ENCODE data around the gene ACOXL.

Gene ACOXL

GRCh38 chr2:111046670-111047069 lies 314.3 kb downstream of the ACOXL start:
- H3K4me1 ChIP-seq (ENCODE audit: control insufficient read depth, insufficient read depth, low read length), result peaks cover 16% of the 10 kb centered on the region
- ChIA-PET POLR2A (no interaction called here), CTCF (no interaction called here)

GRCh38 chr2:111048856-111049768 lies 316.7 kb downstream of the ACOXL start:
- CTCF ChIA-PET, result no interaction called here
- H3K27ac ChIP-seq (ENCODE audit: extremely low read depth, low read depth, low read length), result peak overlapping the region; percentile 34; the same call in 1 of the 2 replicates
- TF ChIP-seq ZBTB44 (tag by site-specific recombination; IDR thresholded peaks at IDR 0.05) (no peak), EGR2 (tag by site-specific recombination; IDR thresholded peaks at IDR 0.05; ENCODE audit: low read depth) (peak; percentile 11; the same call in 1 of the 2 replicates), ZNF391 (tag by site-specific recombination; IDR thresholded peaks at IDR 0.05; ENCODE audit: borderline replicate concordance, low read depth) (no peak), PRDM4 (tag by site-specific recombination; IDR thresholded peaks at IDR 0.05) (peak; percentile 33; the same call in 1 of the 2 replicates), ZBTB8A (tag by site-specific recombination; IDR thresholded peaks at IDR 0.05) (no peak), ZNF175 (tag by site-specific recombination; IDR thresholded peaks at IDR 0.05) (no peak), ZNF585B (tag by site-specific recombination; IDR thresholded peaks at IDR 0.05) (no peak), ZNF155 (tag by site-specific recombination; IDR thresholded peaks at IDR 0.05) (no peak), ZNF223 (tag by site-specific recombination; IDR thresholded peaks at IDR 0.05) (no peak)
- TF ChIP-seq, protein P1, sequence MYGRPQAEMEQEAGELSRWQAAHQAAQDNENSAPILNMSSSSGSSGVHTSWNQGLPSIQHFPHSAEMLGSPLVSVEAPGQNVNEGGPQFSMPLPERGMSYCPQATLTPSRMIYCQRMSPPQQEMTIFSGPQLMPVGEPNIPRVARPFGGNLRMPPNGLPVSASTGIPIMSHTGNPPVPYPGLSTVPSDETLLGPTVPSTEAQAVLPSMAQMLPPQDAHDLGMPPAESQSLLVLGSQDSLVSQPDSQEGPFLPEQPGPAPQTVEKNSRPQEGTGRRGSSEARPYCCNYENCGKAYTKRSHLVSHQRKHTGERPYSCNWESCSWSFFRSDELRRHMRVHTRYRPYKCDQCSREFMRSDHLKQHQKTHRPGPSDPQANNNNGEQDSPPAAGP (tag by site-specific recombination; IDR thresholded peaks at IDR 0.05), result no peak

More at GRCh38 chr2:111046670-111047069, 314.3 kb downstream of the ACOXL start:
- Histone ChIP-seq H3K27ac (ENCODE audit: extremely low read depth, low read depth, low read length) (no peak overlapping the region), H3K9me3 (ENCODE audit: control insufficient read depth, insufficient read depth, low read depth, low read length) (no peaks in the 10 kb centered on the region), H3K36me3 (ENCODE audit: control insufficient read depth in 2 of 2, insufficient read depth in 1 of 2, low read length in 2 of 2) (no peaks in the 10 kb centered on the region), H3K4me3 (ENCODE audit: low read depth, low read length) (no peak overlapping the region)
- TF ChIP-seq ZNF423 (tag by site-specific recombination; IDR thresholded peaks at IDR 0.05), result no peak
- TF ChIP-seq, protein P2, sequence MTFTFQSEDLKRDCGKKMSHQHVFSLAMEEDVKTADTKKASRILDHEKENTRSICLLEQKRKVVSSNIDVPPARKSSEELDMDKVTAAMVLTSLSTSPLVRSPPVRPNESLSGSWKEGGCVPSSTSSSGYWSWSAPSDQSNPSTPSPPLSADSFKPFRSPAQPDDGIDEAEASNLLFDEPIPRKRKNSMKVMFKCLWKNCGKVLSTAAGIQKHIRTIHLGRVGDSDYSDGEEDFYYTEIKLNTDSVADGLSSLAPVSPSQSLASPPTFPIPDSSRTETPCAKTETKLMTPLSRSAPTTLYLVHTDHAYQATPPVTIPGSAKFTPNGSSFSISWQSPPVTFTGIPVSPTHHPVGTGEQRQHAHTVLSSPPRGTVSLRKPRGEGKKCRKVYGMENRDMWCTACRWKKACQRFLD (tag by site-specific recombination; IDR thresholded peaks at IDR 0.05), result no peak
- TF ChIP-seq ZNF76 (tag by site-specific recombination; IDR thresholded peaks at IDR 0.05; ENCODE audit: borderline replicate concordance, low read depth), result no peak
- no peak for TF ChIP-seq PRDM6 (tag by site-specific recombination; IDR thresholded peaks at IDR 0.05)
- no peak for TF ChIP-seq ZNF221 (tag by site-specific recombination; IDR thresholded peaks at IDR 0.05; ENCODE audit: borderline replicate concordance)
- TF ChIP-seq ZNF274 (IDR thresholded peaks at IDR 0.05; ENCODE audit: low read length), result no peak
- no peak for TF ChIP-seq ZNF274 (tag by site-specific recombination; IDR thresholded peaks at IDR 0.05; ENCODE audit: borderline replicate concordance)
- no peak for TF ChIP-seq HOXC10 (CRISPR knock-in tag; IDR thresholded peaks at IDR 0.05)
- TF ChIP-seq ZNF623 (tag by site-specific recombination; IDR thresholded peaks at IDR 0.05), result no peak
- no peak for TF ChIP-seq ZNF555 (tag by site-specific recombination; conservative IDR thresholded peaks at IDR 0.05)
- no peak for TF ChIP-seq ZNF16 (tag by site-specific recombination; IDR thresholded peaks at IDR 0.05; ENCODE audit: low read depth)
- TF ChIP-seq ZNF184 (tag by site-specific recombination; IDR thresholded peaks at IDR 0.05), result no peak
- no peak for TF ChIP-seq ZBTB17 (tag by site-specific recombination; IDR thresholded peaks at IDR 0.05)
- TF ChIP-seq, protein P3, sequence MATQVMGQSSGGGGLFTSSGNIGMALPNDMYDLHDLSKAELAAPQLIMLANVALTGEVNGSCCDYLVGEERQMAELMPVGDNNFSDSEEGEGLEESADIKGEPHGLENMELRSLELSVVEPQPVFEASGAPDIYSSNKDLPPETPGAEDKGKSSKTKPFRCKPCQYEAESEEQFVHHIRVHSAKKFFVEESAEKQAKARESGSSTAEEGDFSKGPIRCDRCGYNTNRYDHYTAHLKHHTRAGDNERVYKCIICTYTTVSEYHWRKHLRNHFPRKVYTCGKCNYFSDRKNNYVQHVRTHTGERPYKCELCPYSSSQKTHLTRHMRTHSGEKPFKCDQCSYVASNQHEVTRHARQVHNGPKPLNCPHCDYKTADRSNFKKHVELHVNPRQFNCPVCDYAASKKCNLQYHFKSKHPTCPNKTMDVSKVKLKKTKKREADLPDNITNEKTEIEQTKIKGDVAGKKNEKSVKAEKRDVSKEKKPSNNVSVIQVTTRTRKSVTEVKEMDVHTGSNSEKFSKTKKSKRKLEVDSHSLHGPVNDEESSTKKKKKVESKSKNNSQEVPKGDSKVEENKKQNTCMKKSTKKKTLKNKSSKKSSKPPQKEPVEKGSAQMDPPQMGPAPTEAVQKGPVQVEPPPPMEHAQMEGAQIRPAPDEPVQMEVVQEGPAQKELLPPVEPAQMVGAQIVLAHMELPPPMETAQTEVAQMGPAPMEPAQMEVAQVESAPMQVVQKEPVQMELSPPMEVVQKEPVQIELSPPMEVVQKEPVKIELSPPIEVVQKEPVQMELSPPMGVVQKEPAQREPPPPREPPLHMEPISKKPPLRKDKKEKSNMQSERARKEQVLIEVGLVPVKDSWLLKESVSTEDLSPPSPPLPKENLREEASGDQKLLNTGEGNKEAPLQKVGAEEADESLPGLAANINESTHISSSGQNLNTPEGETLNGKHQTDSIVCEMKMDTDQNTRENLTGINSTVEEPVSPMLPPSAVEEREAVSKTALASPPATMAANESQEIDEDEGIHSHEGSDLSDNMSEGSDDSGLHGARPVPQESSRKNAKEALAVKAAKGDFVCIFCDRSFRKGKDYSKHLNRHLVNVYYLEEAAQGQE (tag by site-specific recombination; IDR thresholded peaks at IDR 0.05), result no peak
- no peak for TF ChIP-seq ZNF837 (tag by site-specific recombination; IDR thresholded peaks at IDR 0.05)

More at GRCh38 chr2:111048856-111049768, 316.7 kb downstream of the ACOXL start:
- Histone ChIP-seq H3K9me3 (ENCODE audit: control insufficient read depth, insufficient read depth, low read depth, low read length) (no peaks in the 10 kb centered on the region), H3K36me3 (ENCODE audit: control insufficient read depth in 2 of 2, insufficient read depth in 1 of 2, low read length in 2 of 2) (no peaks in the 10 kb centered on the region), H3K4me3 (ENCODE audit: low read depth, low read length) (no peak overlapping the region), H3K4me1 (ENCODE audit: control insufficient read depth, insufficient read depth, low read length) (peaks cover 16% of the 10 kb centered on the region)
- POLR2A ChIA-PET, result interaction anchor here (0.6 kb wide), 1 partner anchor 14 kb away, joined by 3 read pairs; no protein-coding TSS in a partner anchor

Measured in HEK293 (cell line).